ENCODE data around the gene CYSRT1.

GRCh38 chr9:137225699-137226331, 841 bp downstream of the CYSRT1 start:
- TF ChIP-seq POLR2A (IDR thresholded peaks at IDR 0.05) = no peak
- no peak for TF ChIP-seq CTCF (IDR thresholded peaks at IDR 0.05)

Data from testis (tissue), 2 donors.